Small intestine (tissue), 7 donors: ENCODE results near the gene IFNAR1. TPM values are rescaled to one million over a fixed set of nuclear protein-coding genes. Genes with fewer than 3 reads are reported as not detected.

Source experiments
- DNase-seq, 2 donors: peaks; one replicate each; pipeline versions ENCODE4 v3.0.0 to v3.0.0-alpha.2; 2013
- FAIRE-seq: peaks from 2 replicates; lab custom pipeline; 2012; peaks lifted over from hg19 to GRCh38; lab: Jason Lieb, UNC
- H3K27ac ChIP-seq, 3 donors: one replicate each; pipeline ENCODE4 v1.5.1; 2013; ENCODE audit warnings: low read length in 2 of 3, mild to moderate bottlenecking in 2 of 3, control low read depth in 1 of 3, inconsistent platforms in 1 of 3, low read depth in 1 of 3, moderate library complexity in 1 of 3
- H3K27me3 ChIP-seq, 3 donors: one replicate each; pipeline ENCODE4 v1.6.1; 2013; ENCODE audit warnings: low read length in 3 of 3, inconsistent platforms in 1 of 3; ENCODE audit not compliant: control insufficient read depth in 3 of 3, insufficient read depth in 3 of 3
- H3K36me3 ChIP-seq, 3 donors: one replicate each; pipeline ENCODE4 v1.6.1; 2013; ENCODE audit warnings: low read length in 3 of 3, inconsistent platforms in 1 of 3, low read depth in 1 of 3, mild to moderate bottlenecking in 1 of 3, moderate library complexity in 1 of 3; ENCODE audit not compliant: control insufficient read depth in 3 of 3, insufficient read depth in 2 of 3
- H3K4me1 ChIP-seq, 3 donors: one replicate each; pipeline ENCODE4 v1.6.1; 2013; ENCODE audit warnings: low read length in 2 of 3, inconsistent platforms in 1 of 3, low read depth in 1 of 3, mild to moderate bottlenecking in 1 of 3, moderate library complexity in 1 of 3; ENCODE audit not compliant: control insufficient read depth in 3 of 3, insufficient read depth in 2 of 3
- H3K4me3 ChIP-seq, 3 donors: one replicate each; pipeline ENCODE4 v1.5.1; 2013; ENCODE audit warnings: low read length in 3 of 3, control low read depth in 1 of 3, inconsistent platforms in 1 of 3, low read depth in 1 of 3, mild to moderate bottlenecking in 1 of 3, moderate library complexity in 1 of 3
- H3K9me3 ChIP-seq, 2 donors: one replicate each; pipeline ENCODE4 v1.6.1; 2013; ENCODE audit warnings: low read depth in 1 of 2, low read length in 1 of 2; ENCODE audit not compliant: control insufficient read depth in 2 of 2, insufficient read depth in 1 of 2
- WGBS, 3 donors: extraction: QIAGEN DNeasy Blood & Tissue Kit; methylation state at CpG; one replicate each; pipeline ENCODE4 v1.1.7; 2013; 5-methylcytosine and 5-hydroxymethylcytosine counted together
- polyA plus RNA-seq, 4 donors: library from polyadenylated mRNA; stranded (reverse) in 3 of 4; unstranded in 1 of 4; fragments of 200-250 nt in 3 of 4; fragments of 120-200 nt in 1 of 4; gene quantifications; one replicate each; pipeline versions ENCODE4 v1.2.1 to v1.2.3, GENCODE V29; 2013
- donor health status: healthy with polysubstance abuse.
- donor health status: control.
- donor health status: control.
- donor health status: Bipolar disorder and iron deficiency.
- donor health status: healthy.

IFNAR1 gene
- polyA plus RNA-seq, 4 donors = 6.0 to 31.0 (median 17.3) TPM

DNA sequence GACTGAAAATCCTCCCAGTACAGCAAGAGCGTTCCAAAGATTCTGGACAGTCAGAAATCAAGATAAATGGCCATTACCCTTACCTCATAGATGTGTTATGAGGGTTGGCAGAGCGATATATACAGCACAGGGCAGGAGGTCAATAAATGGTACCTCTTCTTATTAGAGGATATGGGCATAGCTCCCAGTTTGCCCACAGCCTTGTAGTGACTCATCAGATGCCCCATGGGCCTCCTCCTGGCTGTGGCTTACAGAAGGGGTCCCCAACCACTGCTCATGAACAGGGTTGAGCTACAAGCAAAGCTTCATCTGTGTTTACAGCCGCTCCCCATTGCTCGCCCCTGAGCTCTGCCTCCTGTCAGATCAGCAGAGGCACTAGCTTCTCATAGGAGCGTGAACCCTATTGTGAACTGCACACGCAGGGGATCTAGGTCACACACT lies 71.1 kb downstream of the IFNAR1 start:
- no peak for DNase-seq
- H3K4me3 ChIP-seq = no peak overlapping the region
- WGBS, 3 donors = 76 to 82% (median 77%) methylated on average over 6 of the region's 6 CpGs
- no peaks in the 10 kb centered on the region for H3K36me3 ChIP-seq
- no peak for FAIRE-seq
- no peak overlapping the region for H3K27ac ChIP-seq
- no peaks in the 10 kb centered on the region for H3K4me1 ChIP-seq
- no peaks in the 10 kb centered on the region for H3K9me3 ChIP-seq
- no peaks in the 10 kb centered on the region for H3K27me3 ChIP-seq

GRCh38 chr21:33396436-33396835 lies 71.7 kb downstream of the IFNAR1 start:
- FAIRE-seq = no peak
- Histone ChIP-seq H3K27ac (no peak overlapping the region), H3K4me1 (no peaks in the 10 kb centered on the region), H3K36me3 (no peaks in the 10 kb centered on the region), H3K4me3 (no peak overlapping the region), H3K9me3 (no peaks in the 10 kb centered on the region), H3K27me3 (no peaks in the 10 kb centered on the region)
- WGBS, 3 donors = 84 to 91% (median 88%) methylated on average over 6 of the region's 6 CpGs
- DNase-seq = no peak

- Histone ChIP-seq H3K36me3 (no peaks in the 10 kb centered on the region), H3K27me3 (no peaks in the 10 kb centered on the region), H3K4me1 (no peaks in the 10 kb centered on the region), H3K4me3 (no peak overlapping the region), H3K27ac (no peak overlapping the region), H3K9me3 (no peaks in the 10 kb centered on the region)
- DNase-seq (no peak), FAIRE-seq (no peak)
- 73 to 84% (median 83%) methylated on average over 5 of the region's 5 CpGs for WGBS, 3 donors
These were observed 72.2 kb downstream of the IFNAR1 start for GRCh38 chr21:33396951-33397350.

- H3K4me1 ChIP-seq = peaks cover 0 to 4% (median 0%) of the 10 kb centered on the region in 3 donors
- 95 to 96% (median 96%) methylated on average over 3 of the region's 3 CpGs for WGBS, 3 donors
- H3K4me3 ChIP-seq = no peak overlapping the region
- H3K27ac ChIP-seq = no peak overlapping the region
- no peaks in the 10 kb centered on the region for H3K27me3 ChIP-seq
- no peaks in the 10 kb centered on the region for H3K36me3 ChIP-seq
- FAIRE-seq (no peak), DNase-seq (no peak)
- H3K9me3 ChIP-seq = no peaks in the 10 kb centered on the region
These were observed 72.9 kb downstream of the IFNAR1 start for GRCh38 chr21:33397717-33398116.

- Histone ChIP-seq H3K27ac (no peak overlapping the region), H3K36me3 (no peaks in the 10 kb centered on the region), H3K4me1 (peaks cover 0 to 4% (median 0%) of the 10 kb centered on the region in 3 donors), H3K9me3 (no peaks in the 10 kb centered on the region), H3K27me3 (no peaks in the 10 kb centered on the region), H3K4me3 (no peak overlapping the region)
- DNase-seq (no peak), FAIRE-seq (no peak)
- 87 to 95% (median 91%) methylated on average over 4 to 5 of the region's 5 CpGs for WGBS, 3 donors
These were observed 73.6 kb downstream of the IFNAR1 start for GRCh38 chr21:33398361-33398760.

DNA sequence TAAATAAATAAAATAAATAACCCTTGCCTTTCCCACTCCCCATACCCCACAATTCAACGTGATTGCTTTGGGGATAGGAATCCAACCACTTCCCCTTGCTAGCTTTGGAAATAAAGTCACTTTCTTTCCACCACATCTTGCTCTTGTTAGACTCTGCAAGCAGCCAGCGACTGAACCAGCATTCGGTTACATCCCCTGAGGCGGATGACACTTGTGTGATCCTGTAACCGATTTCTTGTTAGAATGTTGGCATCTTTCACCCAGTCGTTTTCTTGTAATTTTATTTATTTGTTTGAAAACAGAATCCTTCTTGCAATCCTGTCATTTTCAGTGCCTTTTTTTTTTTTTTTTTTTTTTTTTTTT lies 76.8 kb downstream of the IFNAR1 start:
- no peak overlapping the region for H3K27ac ChIP-seq
- whole genome bisulfite sequencing, 3 donors = 81 to 88% (median 85%) methylated on average over 6 of the region's 6 CpGs
- FAIRE-seq = no peak

GRCh38 chr21:33402001-33402979 lies 77.5 kb downstream of the IFNAR1 start:
- Histone ChIP-seq H3K4me1 (peaks cover 6 to 17% (median 6%) of the 10 kb centered on the region in 3 donors), H3K27ac (peak overlapping the region in 2 of 3 donors; percentile 74 to 78), H3K9me3 (no peaks in the 10 kb centered on the region), H3K27me3 (no peaks in the 10 kb centered on the region), H3K4me3 (peak overlapping the region; percentile 44 to 96 (median 80)), H3K36me3 (peaks cover 0 to 15% (median 0%) of the 10 kb centered on the region in 3 donors)
- FAIRE-seq = no peak
- DNase-seq = peak in 1 of 2 donors; percentile 68
- WGBS, 3 donors = 56 to 76% (median 70%) methylated on average over 45 of the region's 45 CpGs

More for the DNA sequence above, 76.8 kb downstream of the IFNAR1 start:
- Histone ChIP-seq H3K4me3 (no peak overlapping the region), H3K27me3 (no peaks in the 10 kb centered on the region), H3K4me1 (peaks cover 3 to 17% (median 6%) of the 10 kb centered on the region in 3 donors), H3K36me3 (peaks cover 0 to 13% (median 0%) of the 10 kb centered on the region in 3 donors), H3K9me3 (no peaks in the 10 kb centered on the region)
- DNase-seq = no peak

GRCh38 chr21:33403128-33403785 lies 78.5 kb downstream of the IFNAR1 start, which contains the start of gene IFNGR2:
Gene IFNGR2 (plus strand): TSS chr21:33403413. CDS start chr21:33403544, 131 bp downstream.
- Histone ChIP-seq H3K36me3 (peaks cover 0 to 20% (median 0%) of the 10 kb centered on the region in 3 donors), H3K4me3 (peak within 1 kb of the TSS; percentile 78 to 96 (median 80)), H3K27me3 (no peaks in the 10 kb centered on the region), H3K4me1 (peaks cover 6 to 17% (median 8%) of the 10 kb centered on the region in 3 donors), H3K27ac (peak within 1 kb of the TSS; percentile 89 to 95 (median 93)), H3K9me3 (no peaks in the 10 kb centered on the region)
- WGBS, 3 donors = 1% methylated on average over 32 to 89 of the region's 89 CpGs
- DNase-seq = peak in 1 of 2 donors; percentile 77
- no peak for FAIRE-seq
